ENCODE measurements around the gene CAMTA1.

DNA sequence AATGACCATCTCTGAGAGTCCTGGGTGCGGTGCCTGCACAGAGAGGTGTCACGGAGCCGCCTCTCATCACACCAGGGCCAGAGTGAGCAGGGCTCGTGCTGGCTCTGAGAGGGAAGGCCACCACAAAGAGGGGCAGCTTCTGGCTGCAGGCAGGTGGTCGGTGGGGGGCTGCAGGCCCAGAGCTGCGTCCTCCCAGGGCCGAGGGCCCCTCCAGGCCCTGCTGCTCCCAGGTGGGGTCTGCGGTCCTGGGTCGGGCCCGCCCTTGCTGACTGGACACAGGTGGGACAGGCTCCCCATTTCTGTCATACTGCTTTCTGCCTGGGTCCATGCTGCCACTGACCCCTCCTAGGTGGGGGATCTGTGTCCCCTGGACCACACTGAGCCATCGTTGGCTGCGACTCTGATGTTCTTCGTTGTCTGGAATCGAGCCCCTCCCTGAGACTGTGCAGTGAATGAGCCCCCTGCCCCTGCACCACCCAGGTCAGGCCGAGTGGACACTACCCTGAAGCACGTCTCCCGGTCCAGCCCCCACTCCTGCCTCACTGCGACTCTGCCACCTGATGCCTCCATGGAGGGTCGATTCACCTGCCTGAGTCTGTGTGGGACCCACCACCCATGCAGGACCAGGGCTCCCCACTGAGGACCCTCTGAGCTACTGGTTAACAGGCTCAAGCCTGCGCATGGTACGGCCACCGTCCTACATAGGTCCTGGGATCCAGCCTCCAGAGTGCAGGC is 653.8 kb downstream of the CAMTA1 start:
- TF ChIP-seq, protein P1, sequence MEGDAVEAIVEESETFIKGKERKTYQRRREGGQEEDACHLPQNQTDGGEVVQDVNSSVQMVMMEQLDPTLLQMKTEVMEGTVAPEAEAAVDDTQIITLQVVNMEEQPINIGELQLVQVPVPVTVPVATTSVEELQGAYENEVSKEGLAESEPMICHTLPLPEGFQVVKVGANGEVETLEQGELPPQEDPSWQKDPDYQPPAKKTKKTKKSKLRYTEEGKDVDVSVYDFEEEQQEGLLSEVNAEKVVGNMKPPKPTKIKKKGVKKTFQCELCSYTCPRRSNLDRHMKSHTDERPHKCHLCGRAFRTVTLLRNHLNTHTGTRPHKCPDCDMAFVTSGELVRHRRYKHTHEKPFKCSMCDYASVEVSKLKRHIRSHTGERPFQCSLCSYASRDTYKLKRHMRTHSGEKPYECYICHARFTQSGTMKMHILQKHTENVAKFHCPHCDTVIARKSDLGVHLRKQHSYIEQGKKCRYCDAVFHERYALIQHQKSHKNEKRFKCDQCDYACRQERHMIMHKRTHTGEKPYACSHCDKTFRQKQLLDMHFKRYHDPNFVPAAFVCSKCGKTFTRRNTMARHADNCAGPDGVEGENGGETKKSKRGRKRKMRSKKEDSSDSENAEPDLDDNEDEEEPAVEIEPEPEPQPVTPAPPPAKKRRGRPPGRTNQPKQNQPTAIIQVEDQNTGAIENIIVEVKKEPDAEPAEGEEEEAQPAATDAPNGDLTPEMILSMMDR (IDR thresholded peaks at IDR 0.05; ENCODE audit: borderline replicate concordance, extremely low read depth, low read length, poor library complexity, severe bottlenecking), result no peak
- TF ChIP-seq EZH2 (IDR thresholded peaks at IDR 0.05; ENCODE audit: borderline replicate concordance, low read depth, low read length, severe bottlenecking), result no peak

Data from DND-41 (cell line).